Ecto neural progenitor cell (in vitro differentiated cells): Measurements from ENCODE around the gene PRLH.
"Not testable (repeated sequence)": the region's sequence is repeated elsewhere in the genome, so short reads cannot be mapped to it uniquely, and the experiment has no call there.

Experiments used
- DNase-seq: peaks from one replicate; pipeline ENCODE4 v3.0.0-alpha.2; 2018; ENCODE audit warnings: low spot score

Gene PRLH

GRCh38 chr2:237583385-237584295 is 17.3 kb downstream of the PRLH start:
- no peak for DNase-seq

DNA sequence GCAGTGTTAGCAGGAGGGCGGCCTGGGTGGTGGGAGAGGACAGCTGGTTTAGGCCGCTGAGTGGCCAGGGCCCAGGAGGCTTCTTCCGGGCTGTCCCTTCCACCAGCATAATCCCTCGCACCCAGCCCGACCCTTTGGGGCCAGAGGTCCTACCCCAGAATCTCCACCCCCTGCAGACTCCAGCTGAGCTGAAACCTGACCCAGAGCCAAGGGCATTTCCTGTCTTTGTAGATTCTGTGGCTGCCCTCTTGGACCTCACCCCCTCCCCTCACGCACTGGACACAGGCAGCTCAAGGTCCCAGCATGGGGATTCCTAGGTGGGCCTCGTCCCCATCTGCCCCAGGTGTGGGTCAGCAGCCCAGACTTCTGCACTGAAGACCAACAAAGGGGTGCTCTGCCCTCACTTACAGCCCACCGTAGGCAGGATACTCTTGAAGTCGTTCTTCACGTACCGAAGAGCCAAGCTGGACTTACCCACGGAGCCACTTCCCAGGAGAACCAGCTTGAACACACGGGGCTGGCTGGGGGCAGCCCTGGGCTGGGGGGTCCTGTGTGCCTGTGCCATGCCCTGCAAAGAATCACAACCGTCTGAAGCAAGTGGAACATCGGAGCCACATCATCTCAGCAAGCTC is 19.3 kb downstream of the PRLH start:
- DNase-seq: no peak

DNA sequence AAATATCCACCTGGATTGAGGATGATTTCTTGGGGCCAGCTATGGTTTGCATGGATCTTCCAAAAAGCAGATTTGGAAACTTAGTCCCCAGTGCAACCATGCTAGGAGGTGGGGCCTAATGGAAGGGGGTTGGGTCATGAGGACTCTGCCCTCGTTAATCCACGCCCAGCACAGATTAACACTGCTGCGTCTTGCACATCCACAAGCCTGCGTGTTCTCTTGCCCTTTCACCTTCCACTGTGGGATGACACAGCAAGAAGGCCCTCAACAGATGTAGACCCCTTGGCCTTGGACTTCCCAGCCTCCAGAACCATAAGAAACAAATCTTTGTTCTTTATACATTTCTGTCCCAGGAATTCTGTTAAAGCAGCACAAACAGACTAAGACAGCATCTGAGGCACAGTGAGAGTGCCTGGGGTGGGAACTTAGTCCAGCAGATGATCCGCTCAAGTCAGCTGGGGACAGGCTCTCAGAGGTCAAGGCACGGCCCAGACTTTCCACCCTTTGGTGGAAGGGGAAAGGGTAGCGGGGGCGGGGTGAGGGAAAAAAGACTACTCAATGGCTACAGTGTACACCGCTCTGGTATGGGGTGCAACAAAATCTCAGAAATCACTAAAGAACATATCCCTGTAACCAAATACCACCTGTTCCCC is 21.8 kb downstream of the PRLH start:
- DNase-seq: no peak

GRCh38 chr2:237590272-237591140 is 24.1 kb downstream of the PRLH start, which contains the start of gene RAB17:
Gene RAB17 (minus strand): TSS chr2:237590734. CDS start chr2:237586154, 4,580 bp downstream.
- DNase-seq: no peak

DNA sequence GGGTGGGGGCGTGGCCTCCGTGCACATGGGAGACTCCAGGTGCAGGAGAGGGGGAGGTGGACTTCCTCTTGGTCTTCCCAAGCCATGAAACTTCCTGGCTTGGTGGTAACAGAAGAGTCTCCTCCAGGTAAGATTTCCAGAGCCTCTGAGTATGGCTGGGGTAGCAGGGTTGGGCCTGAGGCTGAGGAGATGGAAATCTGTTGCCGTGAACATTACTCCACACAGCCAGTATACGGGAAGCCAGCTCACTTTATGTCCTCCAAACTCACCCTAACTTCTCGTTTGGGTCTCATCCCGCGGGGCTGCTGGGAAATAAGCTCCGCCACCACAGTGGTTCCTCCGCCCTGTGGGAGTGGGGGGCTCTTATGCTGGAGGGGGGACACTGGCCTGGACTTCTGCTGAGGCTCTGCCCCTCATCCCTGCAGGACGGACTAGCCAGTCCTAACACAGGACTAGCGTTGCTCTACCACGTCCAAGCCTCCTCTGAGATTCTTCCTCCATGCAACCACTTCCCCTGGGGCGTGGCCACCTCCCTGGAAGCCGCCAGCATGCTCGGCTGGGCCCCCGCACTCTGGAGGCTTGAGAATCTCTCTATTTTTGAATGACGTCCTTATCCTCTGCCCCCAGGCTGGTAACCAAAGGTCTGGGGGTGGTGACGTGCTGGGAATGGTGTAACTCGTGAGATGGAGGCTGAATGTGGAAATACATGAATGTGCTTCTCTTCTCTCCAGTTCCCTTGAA is 24.9 kb downstream of the PRLH start:
- DNase-seq: peak; percentile 66

GRCh38 chr2:237592425-237592980 is 26.1 kb downstream of the PRLH start:
- no peak for DNase-seq

DNA sequence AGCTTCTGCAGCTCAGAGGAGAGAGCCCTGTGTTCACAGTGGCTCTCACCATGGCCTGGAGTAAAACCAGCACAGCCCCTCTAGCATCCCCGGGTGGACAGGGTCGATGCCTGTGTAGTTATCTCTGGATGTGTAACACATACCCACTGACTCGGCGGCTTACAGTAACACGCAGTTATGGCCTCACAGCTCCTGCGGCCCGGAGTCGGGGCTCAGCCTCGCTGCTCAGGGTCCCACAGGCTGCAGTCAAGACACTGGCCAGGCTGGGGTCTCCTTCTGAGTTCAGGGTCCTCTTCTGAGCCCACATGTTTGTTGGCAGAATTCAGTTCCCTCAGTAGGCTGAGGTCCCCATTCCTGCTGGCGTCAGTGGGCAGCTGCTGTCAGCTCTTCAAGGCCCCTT is 26.7 kb downstream of the PRLH start:
- DNase-seq: no peak

- DNase-seq: no peak
Measured at GRCh38 chr2:237593596-237594320, 27.4 kb downstream of the PRLH start.

- DNase-seq: no peak
Measured at GRCh38 chr2:237594514-237594871, 28.1 kb downstream of the PRLH start.

- not testable (repeated sequence) for DNase-seq
Measured at GRCh38 chr2:237595829-237596519, 29.6 kb downstream of the PRLH start.

GRCh38 chr2:237596520-237597195 is 30.3 kb downstream of the PRLH start:
- no peak for DNase-seq

- no peak for DNase-seq
Measured at GRCh38 chr2:237597196-237598145, 31.1 kb downstream of the PRLH start.

- DNase-seq: peak; percentile 39
Measured at GRCh38 chr2:237598468-237599208, 32.3 kb downstream of the PRLH start.

DNA sequence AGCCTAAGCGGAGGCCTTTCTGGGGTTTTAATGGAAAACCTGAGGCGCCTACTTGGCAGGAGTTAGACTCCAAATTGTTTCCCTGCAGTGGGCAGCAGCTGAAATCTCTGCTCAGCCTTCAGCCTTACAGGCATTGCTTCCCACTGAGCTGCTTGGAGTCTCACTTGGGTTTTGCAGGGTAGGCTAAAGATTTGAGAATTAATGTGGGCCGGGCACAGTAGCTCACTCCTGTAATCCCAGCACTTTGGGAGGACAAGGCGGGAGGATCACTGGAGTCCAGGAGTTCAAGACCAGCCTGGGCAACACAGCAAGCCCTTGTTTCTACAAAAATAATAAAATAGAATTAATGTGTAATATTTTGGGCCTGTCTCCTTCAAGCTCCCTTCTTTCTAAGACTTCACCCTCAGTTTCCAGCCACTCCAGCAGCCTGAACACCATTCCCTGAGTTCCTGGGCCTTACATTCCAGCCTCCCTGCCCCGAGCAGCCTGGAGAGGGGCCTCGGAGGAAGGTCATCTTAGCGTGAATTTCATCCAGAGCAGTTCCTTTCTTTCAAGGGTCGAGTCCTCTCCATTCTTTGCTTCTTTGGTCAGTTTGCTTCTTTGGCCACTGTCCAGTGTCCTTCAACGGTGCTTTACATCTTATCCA is 33.2 kb downstream of the PRLH start:
- DNase-seq: peak; percentile 26

DNA sequence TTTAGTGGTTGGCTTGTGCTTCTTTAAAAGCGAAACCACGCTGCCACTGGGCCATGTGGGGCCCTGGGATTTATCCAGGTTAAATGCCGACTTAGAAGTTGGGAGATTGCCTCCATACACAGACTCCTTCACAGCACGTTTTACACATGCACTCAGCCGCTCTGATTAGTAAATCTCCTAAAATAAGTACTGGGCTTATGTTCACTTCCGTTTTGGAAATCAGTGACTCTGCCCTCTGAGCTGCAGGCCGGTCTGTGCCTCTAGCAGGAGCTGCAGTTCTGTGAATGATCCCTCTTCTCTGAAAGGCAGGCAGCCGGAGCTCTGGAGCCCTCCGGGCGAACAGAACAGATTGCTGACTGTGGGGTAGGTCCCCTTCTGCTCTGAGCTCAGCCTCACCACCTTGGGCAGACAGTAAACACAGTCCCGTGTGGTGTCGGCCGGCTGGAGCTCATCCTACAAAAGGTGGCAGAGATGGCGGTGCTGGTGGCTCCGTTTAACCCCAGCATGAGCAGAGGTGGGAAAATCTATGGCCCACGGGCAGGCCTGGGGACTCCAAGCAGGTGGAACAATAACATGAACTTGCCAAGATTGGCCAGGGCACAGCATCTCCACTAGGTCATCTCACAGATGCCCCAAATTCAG is 34.0 kb downstream of the PRLH start:
- DNase-seq: peak; percentile 47
